Transverse colon (tissue), 4 donors: Measurements from ENCODE around the gene MPP4. TPM values are rescaled to one million over a fixed set of nuclear protein-coding genes. Genes with fewer than 3 reads are reported as not detected.

Experiments used
- DNase-seq: peaks from one replicate; pipeline ENCODE4 v3.0.0-alpha.2; 2019
- H3K27ac ChIP-seq, 4 donors: fragments of 200-600 bp; sonication (generic); 2 replicates each; pipeline ENCODE4 v1.5.1; 2016 to 2018; ENCODE audit warnings: inconsistent platforms in 4 of 4
- H3K27me3 ChIP-seq: fragments of 200-600 bp; sonication (generic); 2 replicates; pipeline ENCODE4 v1.5.1; 2017; ENCODE audit warnings: inconsistent platforms
- H3K36me3 ChIP-seq, 4 donors: fragments of 200-600 bp; sonication (generic); 2 replicates each; pipeline ENCODE4 v1.5.1; 2017 to 2019; ENCODE audit warnings: inconsistent platforms in 4 of 4
- H3K4me1 ChIP-seq, 4 donors: fragments of 200-600 bp; sonication (generic); 2 replicates each; pipeline ENCODE4 v1.5.1; 2017 to 2020; ENCODE audit warnings: inconsistent platforms in 4 of 4
- H3K4me3 ChIP-seq, 4 donors: fragments of 200-600 bp; sonication (generic); 1 replicate in 1 of 4; 2 replicates in 3 of 4; pipeline versions ENCODE4 v1.5.1 to v1.6.1; 2017 to 2019; ENCODE audit warnings: inconsistent platforms in 4 of 4
- H3K9me3 ChIP-seq, 2 donors: fragments of 200-600 bp; sonication (generic); 2 replicates each; pipeline ENCODE4 v1.5.1; 2017 to 2019; ENCODE audit warnings: inconsistent platforms in 2 of 2
- EP300 ChIP-seq: sonication (generic); formaldehyde crosslinking; IDR thresholded peaks from one replicate; pipeline ENCODE4 v1.6.1; 2017; ENCODE audit warnings: antibody characterized with exemption, low read depth
- POLR2A ChIP-seq: fragments of 450-650 bp; IDR thresholded peaks from one replicate; pipeline ENCODE4 v1.6.1; 2016; ENCODE audit warnings: antibody characterized with exemption, mild to moderate bottlenecking, moderate library complexity
- POLR2AphosphoS5 ChIP-seq, 3 donors: sonication (generic); formaldehyde crosslinking; IDR thresholded peaks; one replicate each; pipeline ENCODE4 v1.6.1; 2016; ENCODE audit warnings: antibody characterized with exemption in 3 of 3
- WGBS, 2 donors: methylation state at CpG; one replicate each; pipeline ENCODE4 v1.1.5; 2018; ENCODE audit warnings: low coverage in 1 of 2; 5-methylcytosine and 5-hydroxymethylcytosine counted together
- in situ Hi-C, 4 donors: fragments of 200-750 bp; cut with MboI; loops; one replicate each; pipeline versions ENCODE4 v1.15.0 to v1.15.1; 2017; ENCODE audit warnings: low sequenced_read_pairs in 3 of 4, low pct_ligation_motif_present in 1 of 4, low pct_unique_long_range_greater_than_20kb in 1 of 4
- intact Hi-C: fragments of 100-400 bp; cut with DNase I; formaldehyde crosslinking; loops from one replicate; pipeline ENCODE4 v1.15.1; 2023; ENCODE audit warnings: low total_unique reads
- total RNA-seq, 4 donors: library from RNA; depleted of rRNA; stranded (reverse); fragments of >200 nt; gene quantifications; one replicate each; pipeline ENCODE4 v1.1.0, GENCODE V29; 2016
- TF ChIP-seq, protein P1 (sequence below), 5 experiments: fragments of 200-600 bp in 3 of 5; fragments of 450-650 bp in 2 of 5; sonication (generic) in 3 of 5; IDR thresholded peaks; 1 replicate in 2 of 5; 2 replicates in 3 of 5; pipeline ENCODE4 v1.5.1; 2016 to 2017; ENCODE audit warnings: antibody characterized with exemption in 5 of 5, inconsistent platforms in 3 of 5, mild to moderate bottlenecking in 2 of 5, moderate library complexity in 1 of 5

MPP4 gene
- total RNA-seq, 4 donors from 2014 or later: not detected

DNA sequence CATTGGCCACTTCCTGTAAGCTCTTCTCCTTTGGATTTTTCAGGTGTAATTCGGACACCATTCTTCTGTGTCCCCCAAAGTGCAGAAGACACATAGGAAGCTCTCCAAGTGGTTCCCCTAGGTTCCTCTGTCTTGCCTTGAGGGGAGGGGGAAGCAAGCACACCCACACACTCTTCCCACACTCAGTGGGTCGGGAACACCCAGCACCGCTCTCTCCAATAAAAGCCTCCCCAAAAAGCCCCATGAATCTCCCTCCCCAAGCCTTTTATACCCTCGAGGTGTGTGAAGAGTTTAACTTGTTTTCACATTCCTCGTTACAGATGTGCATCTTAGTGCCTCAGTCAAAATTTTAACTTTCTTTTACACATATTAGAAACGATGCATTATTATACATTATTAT is 45.2 kb downstream of the MPP4 start:
- 72 to 79% methylated on average over 5 to 6 of the region's 6 CpGs for WGBS, 2 donors
- H3K4me3 ChIP-seq: no peak overlapping the region

DNA sequence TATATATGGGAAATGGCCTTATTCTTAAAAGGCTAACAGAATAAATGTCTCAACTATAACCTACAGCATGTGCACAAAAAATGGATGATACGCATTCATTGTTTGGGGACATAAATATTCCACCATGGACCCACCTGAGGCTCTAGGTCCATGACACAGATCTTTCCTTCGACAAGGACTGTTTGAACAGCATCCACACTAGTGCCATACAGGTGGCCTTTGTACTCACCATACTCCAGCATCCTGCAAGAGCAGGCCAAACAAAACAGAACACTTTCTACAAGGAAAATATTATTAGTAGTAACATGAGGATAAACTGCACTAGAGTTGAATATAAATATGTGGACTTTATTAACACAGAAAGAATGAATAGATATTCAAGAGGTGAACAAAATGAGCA is 49.0 kb downstream of the MPP4 start:
- Histone ChIP-seq H3K36me3 (no peaks in the 10 kb centered on the region), H3K27me3 (no peaks in the 10 kb centered on the region), H3K4me1 (peaks cover 0 to under 1% (median 0%) of the 10 kb centered on the region in 4 donors), H3K4me3 (no peak overlapping the region), H3K27ac (no peak overlapping the region), H3K9me3 (no peaks in the 10 kb centered on the region)
- intact Hi-C loops (no loop called here), in situ Hi-C loops (no loop called here)
- WGBS, 2 donors: 87 to 92% methylated on average over 2 of the region's 2 CpGs
- TF ChIP-seq, protein P1, sequence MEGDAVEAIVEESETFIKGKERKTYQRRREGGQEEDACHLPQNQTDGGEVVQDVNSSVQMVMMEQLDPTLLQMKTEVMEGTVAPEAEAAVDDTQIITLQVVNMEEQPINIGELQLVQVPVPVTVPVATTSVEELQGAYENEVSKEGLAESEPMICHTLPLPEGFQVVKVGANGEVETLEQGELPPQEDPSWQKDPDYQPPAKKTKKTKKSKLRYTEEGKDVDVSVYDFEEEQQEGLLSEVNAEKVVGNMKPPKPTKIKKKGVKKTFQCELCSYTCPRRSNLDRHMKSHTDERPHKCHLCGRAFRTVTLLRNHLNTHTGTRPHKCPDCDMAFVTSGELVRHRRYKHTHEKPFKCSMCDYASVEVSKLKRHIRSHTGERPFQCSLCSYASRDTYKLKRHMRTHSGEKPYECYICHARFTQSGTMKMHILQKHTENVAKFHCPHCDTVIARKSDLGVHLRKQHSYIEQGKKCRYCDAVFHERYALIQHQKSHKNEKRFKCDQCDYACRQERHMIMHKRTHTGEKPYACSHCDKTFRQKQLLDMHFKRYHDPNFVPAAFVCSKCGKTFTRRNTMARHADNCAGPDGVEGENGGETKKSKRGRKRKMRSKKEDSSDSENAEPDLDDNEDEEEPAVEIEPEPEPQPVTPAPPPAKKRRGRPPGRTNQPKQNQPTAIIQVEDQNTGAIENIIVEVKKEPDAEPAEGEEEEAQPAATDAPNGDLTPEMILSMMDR (IDR thresholded peaks at IDR 0.05): no peak
- TF ChIP-seq POLR2AphosphoS5 (IDR thresholded peaks at IDR 0.05) (no peak), EP300 (no peak), POLR2A (no peak)
- no peak for DNase-seq

More for the DNA sequence above, 45.2 kb downstream of the MPP4 start:
- TF ChIP-seq, protein P1 (IDR thresholded peaks at IDR 0.05): no peak
- no peak for TF ChIP-seq POLR2A
- no peak for TF ChIP-seq POLR2AphosphoS5 (IDR thresholded peaks at IDR 0.05)
- TF ChIP-seq EP300: no peak
- Histone ChIP-seq H3K27ac (no peak overlapping the region), H3K36me3 (no peaks in the 10 kb centered on the region), H3K4me1 (no peaks in the 10 kb centered on the region), H3K27me3 (no peaks in the 10 kb centered on the region), H3K9me3 (no peaks in the 10 kb centered on the region)
- in situ Hi-C loops (no loop called here), intact Hi-C loops (no loop called here)
- no peak for DNase-seq

DNA sequence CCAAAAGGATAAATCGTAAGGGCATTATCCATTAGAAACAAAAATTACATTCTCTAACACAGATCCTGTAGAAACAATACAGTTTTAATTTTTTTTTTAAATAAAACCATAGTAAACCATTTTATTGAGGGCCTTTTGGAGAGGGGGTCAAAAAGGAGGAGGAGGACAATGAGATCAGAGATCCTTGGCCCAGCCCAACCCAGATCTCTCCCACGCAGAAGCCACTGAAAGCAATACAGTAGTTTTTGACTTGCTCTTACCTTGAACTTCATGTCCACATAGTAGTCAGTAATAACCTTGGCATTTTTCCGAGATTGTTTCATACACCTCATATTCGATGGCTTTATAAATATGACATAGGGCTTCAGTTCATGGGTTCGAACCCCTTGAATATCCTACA is 51.0 kb downstream of the MPP4 start:
- no peaks in the 10 kb centered on the region for H3K9me3 ChIP-seq
- in situ Hi-C loops (no loop called here), intact Hi-C loops (no loop called here)
- DNase-seq: no peak
- no peaks in the 10 kb centered on the region for H3K27me3 ChIP-seq
- H3K36me3 ChIP-seq: no peaks in the 10 kb centered on the region
- H3K4me1 ChIP-seq: peaks cover 0 to 11% (median 3%) of the 10 kb centered on the region in 4 donors
- H3K4me3 ChIP-seq: no peak overlapping the region
- 91 to 93% methylated on average over 5 of the region's 5 CpGs for WGBS, 2 donors
- no peak for TF ChIP-seq POLR2A
- TF ChIP-seq, protein P1 (IDR thresholded peaks at IDR 0.05): no peak
- TF ChIP-seq EP300: no peak
- no peak for TF ChIP-seq POLR2AphosphoS5 (IDR thresholded peaks at IDR 0.05)
- no peak overlapping the region for H3K27ac ChIP-seq

DNA sequence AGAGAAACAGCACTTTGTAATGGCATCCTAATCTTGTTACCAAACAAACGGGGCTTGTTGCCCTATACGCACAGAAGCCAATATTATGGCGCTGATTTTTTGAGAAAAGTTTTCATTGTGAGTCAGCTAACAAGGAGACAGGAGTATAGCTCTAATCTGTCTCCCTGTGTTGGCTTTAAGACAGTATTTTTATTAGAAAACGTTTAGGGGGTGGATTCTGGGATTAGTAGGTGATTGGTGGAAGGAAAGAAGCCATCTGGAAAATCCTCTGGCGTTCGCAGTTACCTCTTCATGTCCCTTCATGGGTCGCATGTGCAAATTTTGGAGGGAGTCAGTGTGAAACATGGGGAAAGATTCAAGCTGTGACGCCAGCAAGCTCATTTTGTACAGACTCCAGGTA is 54.4 kb downstream of the MPP4 start:
- H3K4me1 ChIP-seq: peaks cover 4 to 17% (median 6%) of the 10 kb centered on the region in 4 donors
- no peak for DNase-seq
- no peak for TF ChIP-seq POLR2AphosphoS5 (IDR thresholded peaks at IDR 0.05)
- TF ChIP-seq POLR2A: peak; percentile 10
- TF ChIP-seq EP300: no peak
- TF ChIP-seq, protein P1 (IDR thresholded peaks at IDR 0.05): no peak
- in situ Hi-C loops (no loop called here), intact Hi-C loops (no loop called here)
- H3K36me3 ChIP-seq: no peaks in the 10 kb centered on the region
- H3K27ac ChIP-seq: peak overlapping the region; percentile 88 to 91 (median 90)
- 62 to 64% methylated on average over 5 to 8 of the region's 8 CpGs for WGBS, 2 donors
- H3K9me3 ChIP-seq: no peaks in the 10 kb centered on the region
- H3K4me3 ChIP-seq: peak overlapping the region in 2 of 4 donors; percentile 80 to 88
- H3K27me3 ChIP-seq: no peaks in the 10 kb centered on the region
